Prostate gland (tissue), 2 donors: Measurements from ENCODE around the gene TMEM86B. TPM values are rescaled to one million over a fixed set of nuclear protein-coding genes. Genes with fewer than 3 reads are reported as not detected.

Experiments used
- DNase-seq: peaks from one replicate; pipeline ENCODE4 v3.0.0-alpha.2; 2019; ENCODE audit warnings: low spot score
- H3K27ac ChIP-seq, 2 donors: fragments of 200-600 bp; sonication (generic); 2 replicates each; pipeline ENCODE4 v1.5.1; 2017 to 2019
- H3K27me3 ChIP-seq: fragments of 200-600 bp; sonication (generic); replicated peaks from 2 replicates; pipeline ENCODE4 v1.5.1; 2019; ENCODE audit not compliant: insufficient read depth
- H3K36me3 ChIP-seq, 2 donors: fragments of 200-600 bp; sonication (generic); 1 replicate in 1 of 2; 2 replicates in 1 of 2; pipeline versions ENCODE4 v1.5.1 to v1.8.1; 2017 to 2019
- H3K4me1 ChIP-seq: fragments of 200-600 bp; sonication (generic); replicated peaks from 2 replicates; pipeline ENCODE4 v1.5.1; 2019
- H3K4me3 ChIP-seq, 2 donors: fragments of 200-600 bp; sonication (generic); 2 replicates each; pipeline ENCODE4 v1.5.1; 2017 to 2019
- H3K9me3 ChIP-seq: fragments of 200-600 bp; sonication (generic); 2 replicates; pipeline ENCODE4 v1.5.1; 2017
- POLR2A ChIP-seq: fragments of 450-650 bp; IDR thresholded peaks from one replicate; pipeline ENCODE4 v1.6.1; 2016; ENCODE audit warnings: antibody characterized with exemption, mild to moderate bottlenecking
- POLR2AphosphoS5 ChIP-seq: sonication (generic); formaldehyde crosslinking; IDR thresholded peaks from one replicate; pipeline ENCODE4 v1.6.1; 2017; ENCODE audit warnings: antibody characterized with exemption
- WGBS: methylation state at CpG from one replicate; pipeline ENCODE4 v1.1.5; 2018; 5-methylcytosine and 5-hydroxymethylcytosine counted together
- intact Hi-C: fragments of 100-400 bp; cut with DNase I; formaldehyde crosslinking; loops from one replicate; pipeline ENCODE4 v1.14.2; 2022
- total RNA-seq, 2 donors: library from RNA; depleted of rRNA; stranded (reverse); fragments of >200 nt; gene quantifications; one replicate each; pipeline ENCODE4 v1.1.0, GENCODE V29; 2016
- TF ChIP-seq, protein P1 (sequence below), 4 experiments: fragments of 200-600 bp in 2 of 4; fragments of 450-650 bp in 2 of 4; sonication (generic) in 2 of 4; IDR thresholded peaks; 1 replicate in 3 of 4; 2 replicates in 1 of 4; pipeline ENCODE4 v1.5.1; 2016 to 2019; ENCODE audit warnings: antibody characterized with exemption in 4 of 4, mild to moderate bottlenecking in 2 of 4, moderate library complexity in 2 of 4

The TMEM86B gene, protein sequence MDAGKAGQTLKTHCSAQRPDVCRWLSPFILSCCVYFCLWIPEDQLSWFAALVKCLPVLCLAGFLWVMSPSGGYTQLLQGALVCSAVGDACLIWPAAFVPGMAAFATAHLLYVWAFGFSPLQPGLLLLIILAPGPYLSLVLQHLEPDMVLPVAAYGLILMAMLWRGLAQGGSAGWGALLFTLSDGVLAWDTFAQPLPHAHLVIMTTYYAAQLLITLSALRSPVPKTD
- total RNA-seq: 10 to 100 TPM in 1 of 2 donors, 1 to 10 TPM in 1; 1.5 to 10.8 TPM

GRCh38 chr19:55228403-55229031 is at the start of gene TMEM86B:
TSS of gene TMEM86B (minus strand) at chr19:55228763. CDS start at chr19:55228741, 22 bp downstream.
- DNase-seq: no peak
- WGBS: 80% methylated on average over 12 of the region's 12 CpGs
- intact Hi-C loops: no loop called here
- Histone ChIP-seq H3K27ac (no peak within 1 kb of the TSS), H3K4me1 (no peaks in the 10 kb centered on the region), H3K27me3 (no peaks in the 10 kb centered on the region), H3K4me3 (no peak within 1 kb of the TSS), H3K36me3 (peaks cover 14 to 25% of the 10 kb centered on the region in 2 donors), H3K9me3 (no peaks in the 10 kb centered on the region)
- TF ChIP-seq POLR2AphosphoS5 (no peak), POLR2A (no peak)
- TF ChIP-seq, protein P1, sequence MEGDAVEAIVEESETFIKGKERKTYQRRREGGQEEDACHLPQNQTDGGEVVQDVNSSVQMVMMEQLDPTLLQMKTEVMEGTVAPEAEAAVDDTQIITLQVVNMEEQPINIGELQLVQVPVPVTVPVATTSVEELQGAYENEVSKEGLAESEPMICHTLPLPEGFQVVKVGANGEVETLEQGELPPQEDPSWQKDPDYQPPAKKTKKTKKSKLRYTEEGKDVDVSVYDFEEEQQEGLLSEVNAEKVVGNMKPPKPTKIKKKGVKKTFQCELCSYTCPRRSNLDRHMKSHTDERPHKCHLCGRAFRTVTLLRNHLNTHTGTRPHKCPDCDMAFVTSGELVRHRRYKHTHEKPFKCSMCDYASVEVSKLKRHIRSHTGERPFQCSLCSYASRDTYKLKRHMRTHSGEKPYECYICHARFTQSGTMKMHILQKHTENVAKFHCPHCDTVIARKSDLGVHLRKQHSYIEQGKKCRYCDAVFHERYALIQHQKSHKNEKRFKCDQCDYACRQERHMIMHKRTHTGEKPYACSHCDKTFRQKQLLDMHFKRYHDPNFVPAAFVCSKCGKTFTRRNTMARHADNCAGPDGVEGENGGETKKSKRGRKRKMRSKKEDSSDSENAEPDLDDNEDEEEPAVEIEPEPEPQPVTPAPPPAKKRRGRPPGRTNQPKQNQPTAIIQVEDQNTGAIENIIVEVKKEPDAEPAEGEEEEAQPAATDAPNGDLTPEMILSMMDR (IDR thresholded peaks at IDR 0.05): no peak

DNA sequence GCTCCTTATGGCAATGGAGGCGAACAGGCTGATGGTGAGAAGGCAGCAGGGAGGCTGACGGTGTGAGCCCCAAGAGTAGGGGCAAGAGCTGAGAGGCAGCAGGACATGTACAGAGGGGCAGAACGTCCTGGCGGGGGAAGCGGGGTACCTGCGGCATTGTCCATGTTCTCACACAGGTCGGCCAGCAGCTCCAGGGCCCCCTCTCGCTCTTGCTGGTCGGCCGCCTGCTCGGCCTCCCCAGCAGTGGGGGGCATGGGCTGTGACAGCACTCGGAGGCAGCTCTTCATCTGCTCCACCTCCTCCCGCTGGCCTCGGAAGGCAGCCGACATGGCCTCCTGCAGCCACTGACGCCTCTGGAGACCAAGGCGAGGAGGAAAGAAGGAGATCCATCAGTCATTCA is 48.9 kb upstream of the TMEM86B start:
- no peak for DNase-seq
- H3K4me1 ChIP-seq: peaks cover 3% of the 10 kb centered on the region
- WGBS: 94% methylated on average over 16 of the region's 17 CpGs
- H3K9me3 ChIP-seq: no peaks in the 10 kb centered on the region
- H3K36me3 ChIP-seq: peaks cover 0 to 12% of the 10 kb centered on the region in 2 donors
- H3K27ac ChIP-seq: no peak overlapping the region
- TF ChIP-seq, protein P1 (IDR thresholded peaks at IDR 0.05): no peak
- TF ChIP-seq POLR2AphosphoS5 (no peak), POLR2A (no peak)
- H3K4me3 ChIP-seq: no peak overlapping the region
- intact Hi-C loops: no loop called here
- no peaks in the 10 kb centered on the region for H3K27me3 ChIP-seq

DNA sequence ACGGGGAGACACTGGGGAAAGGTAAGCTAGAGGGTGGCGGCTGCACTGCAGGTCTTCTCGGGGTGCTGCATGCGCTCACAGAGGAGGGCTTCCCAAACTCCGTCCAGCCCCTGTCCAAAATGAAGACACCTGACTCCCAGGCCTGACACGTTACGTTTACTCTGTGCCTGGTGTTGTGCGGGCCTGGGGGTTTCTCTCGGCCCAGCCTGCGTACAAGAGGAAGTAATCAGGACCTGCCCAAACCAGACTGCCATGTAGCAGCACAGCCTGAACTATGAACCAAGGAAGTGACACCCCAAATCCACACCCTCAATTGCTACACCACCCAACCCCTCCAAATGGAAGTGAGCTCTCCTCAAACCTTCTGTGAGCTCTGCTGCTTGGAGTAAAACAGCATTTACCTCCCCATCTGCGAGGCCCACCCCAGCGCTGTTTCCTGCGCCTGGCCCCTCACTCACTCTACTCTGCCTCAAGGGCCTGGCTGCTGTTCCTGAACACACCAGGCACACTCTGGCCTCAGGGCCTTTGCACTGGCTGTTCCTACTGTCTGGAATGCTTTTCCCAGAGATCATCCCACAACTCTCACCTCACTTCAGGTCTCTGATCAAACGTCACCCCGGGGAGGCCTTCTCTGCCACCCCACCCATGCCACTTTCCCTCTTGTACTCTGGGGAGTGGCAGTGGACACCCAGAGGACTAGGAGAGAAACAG is 48.3 kb upstream of the TMEM86B start:
- Histone ChIP-seq H3K27ac (no peak overlapping the region), H3K9me3 (no peaks in the 10 kb centered on the region), H3K4me3 (no peak overlapping the region), H3K4me1 (peaks cover 3% of the 10 kb centered on the region), H3K36me3 (peaks cover 0 to 12% of the 10 kb centered on the region in 2 donors), H3K27me3 (no peaks in the 10 kb centered on the region)
- no peak for TF ChIP-seq POLR2AphosphoS5
- TF ChIP-seq, protein P1 (IDR thresholded peaks at IDR 0.05): no peak
- no peak for TF ChIP-seq POLR2A
- intact Hi-C loops: no loop called here
- no peak for DNase-seq
- WGBS: 86% methylated on average over 15 of the region's 15 CpGs

GRCh38 chr19:55275851-55276719 is 47.5 kb upstream of the TMEM86B start:
- Histone ChIP-seq H3K4me3 (no peak overlapping the region), H3K9me3 (no peaks in the 10 kb centered on the region), H3K4me1 (peaks cover 3% of the 10 kb centered on the region), H3K27me3 (no peaks in the 10 kb centered on the region), H3K36me3 (peaks cover 0 to 12% of the 10 kb centered on the region in 2 donors), H3K27ac (no peak overlapping the region)
- WGBS: 77% methylated on average over 17 of the region's 17 CpGs
- intact Hi-C loops: no loop called here
- TF ChIP-seq POLR2AphosphoS5 (no peak), POLR2A (no peak)
- TF ChIP-seq, protein P1 (IDR thresholded peaks at IDR 0.05): no peak
- no peak for DNase-seq
